C4-2B (cell line): Measurements from ENCODE around the gene CTSG.

Experiments
- H3K27ac ChIP-seq: fragments of 450-650 bp; 2 replicates; pipeline ENCODE4 v1.5.1; 2017
- CTCF ChIP-seq: fragments of 450-650 bp; conservative IDR thresholded peaks from 2 replicates; pipeline ENCODE4 v1.5.1; 2017; ENCODE audit warnings: mild to moderate bottlenecking
- ZFX ChIP-seq: fragments of 450-650 bp; IDR thresholded peaks from 2 replicates; pipeline ENCODE4 v1.6.1; 2017

CTSG gene

GRCh38 chr14:24576182-24576581, at the start of gene CTSG:
Gene CTSG (minus strand): TSS chr14:24576250. CDS start chr14:24576223, 27 bp downstream.
- no peak for TF ChIP-seq ZFX
- TF ChIP-seq CTCF, result no peak
- no peak within 1 kb of the TSS for H3K27ac ChIP-seq

- TF ChIP-seq CTCF (no peak), ZFX (no peak)
- no peak overlapping the region for H3K27ac ChIP-seq
Observed at GRCh38 chr14:24613747-24614146, 37.7 kb upstream of the CTSG start.

- TF ChIP-seq ZFX (no peak), CTCF (no peak)
- no peak overlapping the region for H3K27ac ChIP-seq
Observed at GRCh38 chr14:24613241-24613640, 37.2 kb upstream of the CTSG start.

GRCh38 chr14:24612196-24612595, 36.1 kb upstream of the CTSG start:
- H3K27ac ChIP-seq, result no peak overlapping the region
- no peak for TF ChIP-seq ZFX
- no peak for TF ChIP-seq CTCF

- TF ChIP-seq CTCF (no peak), ZFX (no peak)
- H3K27ac ChIP-seq, result no peak within 1 kb of the TSS
Observed at GRCh38 chr14:24609655-24610344, 33.8 kb upstream of the CTSG start, which contains the start of gene GZMH. Gene GZMH (minus strand): TSS chr14:24609685. CDS start chr14:24609613, 72 bp downstream.

GRCh38 chr14:24607635-24608514, 31.8 kb upstream of the CTSG start:
- TF ChIP-seq CTCF (no peak), ZFX (no peak)

GRCh38 chr14:24607081-24607480, 31.0 kb upstream of the CTSG start:
- H3K27ac ChIP-seq, result no peak overlapping the region
- TF ChIP-seq CTCF, result no peak
- no peak for TF ChIP-seq ZFX

More at GRCh38 chr14:24607635-24608514, 31.8 kb upstream of the CTSG start:
- no peak overlapping the region for H3K27ac ChIP-seq
